Natural killer cell (primary cell): ENCODE measurements around the gene CNTN6. TPM values are rescaled to one million over a fixed set of nuclear protein-coding genes. Genes with fewer than 3 reads are reported as not detected.

Source experiments
- ATAC-seq, 3 donors: fragments of 150-1000 bp in 2 of 3; fragments of 200-7000 bp in 1 of 3; cut with Tn5 transposase; 1 replicate in 1 of 3; 2 replicates in 2 of 3; pipeline ENCODE4 v1.10.0; 2021; ENCODE audit warnings: mild to moderate bottlenecking in 2 of 3, moderate library complexity in 2 of 3
- DNase-seq, 2 donors: peaks; one replicate each; pipeline versions ENCODE4 v3.0.0 to v3.0.0-alpha.2; 2013 to 2021; ENCODE audit warnings: mixed read lengths in 1 of 2
- H3K27ac ChIP-seq: one replicate; pipeline ENCODE4 v1.5.1; 2013; ENCODE audit warnings: mild to moderate bottlenecking, low read length
- H3K27me3 ChIP-seq: one replicate; pipeline ENCODE4 v1.6.1; 2013; ENCODE audit warnings: low read length; ENCODE audit not compliant: control insufficient read depth, insufficient read depth
- H3K36me3 ChIP-seq: one replicate; pipeline ENCODE4 v1.6.1; 2013; ENCODE audit warnings: low read length; ENCODE audit not compliant: control insufficient read depth, insufficient read depth
- H3K4me1 ChIP-seq: one replicate; pipeline ENCODE4 v1.6.1; 2013; ENCODE audit warnings: low read length; ENCODE audit not compliant: control insufficient read depth, insufficient read depth
- H3K4me3 ChIP-seq: one replicate; pipeline ENCODE4 v1.5.1; 2013; ENCODE audit warnings: low read length
- H3K9me3 ChIP-seq: one replicate; pipeline ENCODE4 v1.6.1; 2013; ENCODE audit warnings: low read length; ENCODE audit not compliant: control insufficient read depth, insufficient read depth
- H3K27ac Mint-ChIP-seq, 2 donors: one replicate each; pipeline ENCODE4 v1.8.0; 2022; ENCODE audit warnings: mild to moderate bottlenecking in 2 of 2, mixed read lengths in 2 of 2, moderate library complexity in 1 of 2
- H3K27me3 Mint-ChIP-seq, 2 donors: one replicate each; pipeline ENCODE4 v1.8.0; 2022; ENCODE audit warnings: low read depth in 2 of 2, mixed read lengths in 2 of 2
- H3K36me3 Mint-ChIP-seq: one replicate; pipeline ENCODE4 v1.8.0; 2022; ENCODE audit warnings: mixed read lengths
- H3K4me1 Mint-ChIP-seq, 2 donors: one replicate each; pipeline ENCODE4 v1.8.0; 2022; ENCODE audit warnings: mixed read lengths in 2 of 2
- H3K4me3 Mint-ChIP-seq: one replicate; pipeline ENCODE4 v1.8.0; 2022; ENCODE audit warnings: mild to moderate bottlenecking, moderate library complexity, mixed read lengths
- H3K9me3 Mint-ChIP-seq, 2 donors: one replicate each; pipeline ENCODE4 v1.8.0; 2022; ENCODE audit warnings: mixed read lengths in 2 of 2
- CTCF ChIP-seq: fragments of 200-600 bp; IDR thresholded peaks from one replicate; pipeline ENCODE4 v1.8.0; 2022; ENCODE audit warnings: antibody characterized with exemption
- WGBS: methylation state at CpG from one replicate; pipeline ENCODE4 v1.1.7; 2013; ENCODE audit warnings: missing lambda C conversion rate; ENCODE audit not compliant: insufficient coverage; 5-methylcytosine and 5-hydroxymethylcytosine counted together
- intact Hi-C: fragments of 100-400 bp; cut with micrococcal nuclease; formaldehyde crosslinking; loops from one replicate; pipeline ENCODE4 v1.14.2; 2022
- total RNA-seq, 4 donors: library from RNA; stranded (reverse); fragments of 120-200 nt in 1 of 4; gene quantifications; one replicate each; pipeline versions ENCODE4 v1.2.3 to v1.2.4, GENCODE V29; 2013 to 2022

CNTN6 gene
- total RNA-seq, 3 donors from 2014 or later (not counting 1 experiment from before 2014, with no cell fraction given), result not detected

GRCh38 chr3:1228289-1228688 lies 135.5 kb downstream of the CNTN6 start:
- H3K9me3 ChIP-seq, result no peaks in the 10 kb centered on the region
- no peak for DNase-seq
- 92% methylated on average over 3 of the region's 4 CpGs for WGBS
- no peaks in the 10 kb centered on the region for H3K36me3 ChIP-seq
- intact Hi-C loops, result no loop called here
- H3K27me3 ChIP-seq, result no peaks in the 10 kb centered on the region
- Mint-ChIP-seq H3K36me3 (peaks cover 7% of the 10 kb centered on the region), H3K27me3 (no peaks in the 10 kb centered on the region), H3K27ac (no peak overlapping the region), H3K4me3 (no peak overlapping the region), H3K4me1 (no peaks in the 10 kb centered on the region), H3K9me3 (peaks cover 12 to 29% of the 10 kb centered on the region in 2 donors)
- H3K4me1 ChIP-seq, result no peaks in the 10 kb centered on the region
- no peak for TF ChIP-seq CTCF
- no peak overlapping the region for H3K27ac ChIP-seq
- H3K4me3 ChIP-seq, result no peak overlapping the region
- no peak for ATAC-seq

GRCh38 chr3:1230920-1231319 lies 138.1 kb downstream of the CNTN6 start:
- H3K36me3 Mint-ChIP-seq, result peaks cover 7% of the 10 kb centered on the region
- intact Hi-C loops, result no loop called here
- no peak for TF ChIP-seq CTCF
- no peaks in the 10 kb centered on the region for H3K4me1 ChIP-seq
- DNase-seq, result no peak
- H3K36me3 ChIP-seq, result no peaks in the 10 kb centered on the region
- no peak overlapping the region for H3K27ac ChIP-seq
- H3K9me3 ChIP-seq, result peaks cover 2% of the 10 kb centered on the region
- H3K27ac Mint-ChIP-seq, result no peak overlapping the region
- ATAC-seq, result no peak
- no peak overlapping the region for H3K4me3 Mint-ChIP-seq
- H3K4me1 Mint-ChIP-seq, result no peaks in the 10 kb centered on the region
- H3K9me3 Mint-ChIP-seq, result peaks cover 10 to 24% of the 10 kb centered on the region in 2 donors
- H3K4me3 ChIP-seq, result no peak overlapping the region
- 94% methylated on average over 4 of the region's 4 CpGs for WGBS
- H3K27me3 Mint-ChIP-seq, result no peaks in the 10 kb centered on the region
- H3K27me3 ChIP-seq, result no peaks in the 10 kb centered on the region

GRCh38 chr3:1232276-1232675 lies 139.5 kb downstream of the CNTN6 start:
- no CpG with 5 or more reads among the region's 3 CpGs for WGBS
- Mint-ChIP-seq H3K9me3 (peaks cover 10 to 23% of the 10 kb centered on the region in 2 donors), H3K4me3 (no peak overlapping the region), H3K36me3 (peaks cover 7% of the 10 kb centered on the region), H3K27ac (no peak overlapping the region), H3K27me3 (no peaks in the 10 kb centered on the region), H3K4me1 (no peaks in the 10 kb centered on the region)
- Histone ChIP-seq H3K9me3 (peaks cover 5% of the 10 kb centered on the region), H3K27ac (no peak overlapping the region), H3K4me1 (no peaks in the 10 kb centered on the region), H3K36me3 (no peaks in the 10 kb centered on the region), H3K4me3 (no peak overlapping the region), H3K27me3 (no peaks in the 10 kb centered on the region)
- TF ChIP-seq CTCF, result no peak
- intact Hi-C loops, result no loop called here
- ATAC-seq (no peak), DNase-seq (no peak)

DNA sequence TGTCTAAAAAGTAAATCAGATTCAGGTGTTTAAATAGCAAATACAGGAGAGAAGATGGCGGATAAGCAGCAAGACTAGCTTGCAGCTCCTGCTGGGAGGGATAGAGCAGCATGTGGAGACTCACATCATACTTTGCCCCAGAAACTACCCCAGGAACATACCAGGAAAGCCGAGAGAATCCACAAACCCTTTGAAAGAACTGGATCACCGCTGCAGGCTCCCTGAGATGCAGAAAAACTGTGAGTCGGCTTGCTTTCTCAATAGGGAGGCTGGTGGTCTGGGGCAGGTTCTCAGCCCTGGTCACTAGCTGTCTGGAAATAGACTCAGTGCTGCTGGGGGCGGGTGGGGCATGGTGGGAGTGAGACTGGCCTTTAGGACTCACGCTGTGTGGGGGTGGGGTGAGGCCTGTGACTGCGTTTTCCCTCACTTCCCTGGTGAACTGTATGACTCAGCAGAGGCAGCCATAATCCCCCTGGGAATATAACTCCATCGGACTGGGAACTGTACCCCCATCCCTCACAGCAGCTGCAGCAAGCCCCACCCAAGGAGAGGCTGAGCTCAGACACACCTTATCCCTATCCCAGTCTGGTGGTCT lies 142.8 kb downstream of the CNTN6 start:
- no peaks in the 10 kb centered on the region for H3K4me1 ChIP-seq
- Mint-ChIP-seq H3K4me3 (no peak overlapping the region), H3K27ac (no peak overlapping the region), H3K4me1 (no peaks in the 10 kb centered on the region), H3K27me3 (no peaks in the 10 kb centered on the region), H3K9me3 (peaks cover 17 to 27% of the 10 kb centered on the region in 2 donors), H3K36me3 (peaks cover 29% of the 10 kb centered on the region)
- no peak overlapping the region for H3K27ac ChIP-seq
- intact Hi-C loops, result no loop called here
- 82% methylated on average over 8 of the region's 8 CpGs for WGBS
- H3K4me3 ChIP-seq, result no peak overlapping the region
- TF ChIP-seq CTCF, result no peak
- H3K27me3 ChIP-seq, result no peaks in the 10 kb centered on the region
- DNase-seq, result no peak
- ATAC-seq, result no peak
- H3K36me3 ChIP-seq, result no peaks in the 10 kb centered on the region
- H3K9me3 ChIP-seq, result peaks cover 5% of the 10 kb centered on the region
